Activated T-cell treated with anti-CD3 and anti-CD28 coated beads, Interleukin-2, amount 50 U/mL, for 4 hours (primary cell): ENCODE measurements around the gene CALM1. TPM values are rescaled to one million over a fixed set of nuclear protein-coding genes. Genes with fewer than 3 reads are reported as not detected.

Experiments used
- ATAC-seq, 2 donors: fragments of 200-7000 bp; cut with Tn5 transposase; one replicate each; pipeline ENCODE4 v1.10.0; 2021
- DNase-seq: peaks from one replicate; pipeline ENCODE4 v3.0.0-alpha.2; 2020
- H3K27me3 Mint-ChIP-seq: one replicate; pipeline ENCODE4 v1.8.0; 2021; ENCODE audit warnings: low read depth, mixed read lengths
- H3K36me3 Mint-ChIP-seq: one replicate; pipeline ENCODE4 v1.8.0; 2022; ENCODE audit warnings: mixed read lengths; ENCODE audit not compliant: insufficient read depth
- H3K4me1 Mint-ChIP-seq: one replicate; pipeline ENCODE4 v1.8.0; 2021; ENCODE audit warnings: low read depth, mixed read lengths
- H3K4me3 Mint-ChIP-seq: one replicate; pipeline ENCODE4 v1.8.0; 2021; ENCODE audit warnings: mild to moderate bottlenecking, moderate library complexity, mixed read lengths
- H3K9me3 Mint-ChIP-seq: one replicate; pipeline ENCODE4 v1.8.0; 2021; ENCODE audit warnings: mixed read lengths
- total RNA-seq, 3 donors: library from RNA; stranded (reverse); gene quantifications; one replicate each; pipeline ENCODE4 v1.2.1, GENCODE V29; 2021

The CALM1 gene
- 100 to 1,000 TPM; 406 to 439 (median 417) TPM for total RNA-seq

DNA sequence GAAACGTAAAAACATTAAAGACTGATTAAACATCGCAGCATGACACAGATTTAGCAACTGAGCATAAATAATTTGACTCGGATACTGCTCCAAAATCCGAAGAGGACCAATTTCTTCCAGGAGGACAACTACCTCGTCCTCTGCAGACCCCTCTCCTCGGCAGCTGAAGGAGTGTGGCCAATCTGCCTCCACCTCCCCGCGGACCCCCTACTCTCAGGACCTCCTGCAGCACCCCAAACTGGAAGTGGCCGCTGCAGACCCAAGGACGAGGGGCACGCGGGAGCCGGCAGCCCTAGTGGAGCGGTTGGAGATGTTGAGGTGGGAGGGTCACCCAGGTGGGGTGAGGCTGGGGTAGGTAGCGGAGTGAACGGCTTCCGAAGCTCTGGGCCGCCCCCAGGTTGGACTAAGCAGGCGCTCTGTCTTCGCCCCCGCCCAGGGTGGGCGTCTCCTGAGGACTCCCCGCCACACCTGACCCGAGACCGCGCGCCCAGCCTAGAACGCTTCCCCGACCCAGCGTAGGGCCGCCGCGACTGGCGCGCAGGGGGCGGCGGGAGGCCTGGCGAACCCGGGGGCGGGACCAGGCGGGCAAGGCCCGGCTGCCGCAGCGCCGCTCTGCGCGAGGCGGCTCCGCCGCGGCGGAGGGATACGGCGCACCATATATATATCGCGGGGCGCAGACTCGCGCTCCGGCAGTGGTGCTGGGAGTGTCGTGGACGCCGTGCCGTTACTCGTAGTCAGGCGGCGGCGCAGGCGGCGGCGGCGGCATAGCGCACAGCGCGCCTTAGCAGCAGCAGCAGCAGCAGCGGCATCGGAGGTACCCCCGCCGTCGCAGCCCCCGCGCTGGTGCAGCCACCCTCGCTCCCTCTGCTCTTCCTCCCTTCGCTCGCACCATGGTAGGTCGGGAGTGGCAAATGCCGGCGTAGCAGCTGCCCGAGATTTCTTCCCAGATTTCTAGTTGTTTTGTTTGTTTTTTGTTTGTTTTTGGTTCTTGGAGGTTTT lies at the start of gene CALM1:
Gene CALM1, plus strand, starts transcription at position 689 of the 999 bp plus-strand sequence. Its CDS starts 202 bp downstream, at position 891.
- peaks cover 27% of the 10 kb centered on the region for H3K4me1 Mint-ChIP-seq
- ATAC-seq (peak; percentile 69 to 70), DNase-seq (peak; percentile 96)
- no peaks in the 10 kb centered on the region for H3K9me3 Mint-ChIP-seq
- H3K4me3 Mint-ChIP-seq: peak within 1 kb of the TSS; percentile 96
- no peaks in the 10 kb centered on the region for H3K27me3 Mint-ChIP-seq
- peaks cover 19% of the 10 kb centered on the region for H3K36me3 Mint-ChIP-seq

- Mint-ChIP-seq H3K9me3 (no peaks in the 10 kb centered on the region), H3K27me3 (no peaks in the 10 kb centered on the region), H3K36me3 (no peaks in the 10 kb centered on the region), H3K4me3 (no peak overlapping the region), H3K4me1 (no peaks in the 10 kb centered on the region)
- no peak for DNase-seq
- no peak for ATAC-seq
Measured at GRCh38 chr14:90348270-90348669, 48.6 kb upstream of the CALM1 start.

GRCh38 chr14:90349739-90350138 lies 47.1 kb upstream of the CALM1 start:
- DNase-seq: no peak
- Mint-ChIP-seq H3K9me3 (no peaks in the 10 kb centered on the region), H3K4me1 (no peaks in the 10 kb centered on the region)

DNA sequence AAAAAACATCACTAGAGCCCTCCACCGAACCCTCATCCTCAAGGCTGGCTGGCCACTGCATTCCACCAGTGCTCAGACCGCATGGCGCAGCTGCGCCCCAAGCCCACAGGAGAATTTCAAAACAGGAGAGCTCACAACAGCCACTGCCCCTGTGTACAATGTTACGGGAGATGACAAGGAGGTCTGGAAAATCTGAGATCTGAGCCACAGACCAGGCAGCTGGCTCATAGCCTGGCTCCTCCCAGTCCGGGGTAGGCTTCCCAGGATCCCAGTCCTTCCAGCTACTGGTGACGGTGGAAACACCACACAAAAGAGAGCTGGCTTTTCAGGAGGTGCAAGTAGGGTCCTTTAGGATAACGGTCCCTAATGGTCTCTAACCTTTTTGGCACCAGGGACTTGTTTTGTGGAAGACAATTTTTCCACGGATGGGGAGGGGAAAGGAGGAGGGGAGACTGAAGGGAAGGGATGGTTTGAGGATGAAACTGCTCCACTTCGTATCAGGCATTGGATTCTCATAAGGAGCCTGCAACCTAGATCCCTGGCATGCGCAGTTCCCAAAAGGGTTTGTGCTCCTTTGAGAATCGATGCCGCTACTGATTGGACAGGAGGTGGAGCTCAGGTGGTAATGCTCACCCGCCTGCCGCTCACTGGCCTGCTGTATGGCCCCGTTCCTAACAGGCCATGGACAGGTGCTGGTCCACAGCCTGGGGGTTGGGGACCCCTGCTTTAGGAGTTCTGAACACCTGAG lies 42.1 kb upstream of the CALM1 start:
- no peaks in the 10 kb centered on the region for H3K9me3 Mint-ChIP-seq
- H3K4me1 Mint-ChIP-seq: no peaks in the 10 kb centered on the region
- H3K4me3 Mint-ChIP-seq: no peak overlapping the region
- ATAC-seq (no peak), DNase-seq (no peak)
- H3K27me3 Mint-ChIP-seq: peaks cover 7% of the 10 kb centered on the region
- no peaks in the 10 kb centered on the region for H3K36me3 Mint-ChIP-seq

More at GRCh38 chr14:90349739-90350138, 47.1 kb upstream of the CALM1 start:
- no peaks in the 10 kb centered on the region for H3K27me3 Mint-ChIP-seq
- ATAC-seq: no peak
- no peak overlapping the region for H3K4me3 Mint-ChIP-seq
- no peaks in the 10 kb centered on the region for H3K36me3 Mint-ChIP-seq

DNA sequence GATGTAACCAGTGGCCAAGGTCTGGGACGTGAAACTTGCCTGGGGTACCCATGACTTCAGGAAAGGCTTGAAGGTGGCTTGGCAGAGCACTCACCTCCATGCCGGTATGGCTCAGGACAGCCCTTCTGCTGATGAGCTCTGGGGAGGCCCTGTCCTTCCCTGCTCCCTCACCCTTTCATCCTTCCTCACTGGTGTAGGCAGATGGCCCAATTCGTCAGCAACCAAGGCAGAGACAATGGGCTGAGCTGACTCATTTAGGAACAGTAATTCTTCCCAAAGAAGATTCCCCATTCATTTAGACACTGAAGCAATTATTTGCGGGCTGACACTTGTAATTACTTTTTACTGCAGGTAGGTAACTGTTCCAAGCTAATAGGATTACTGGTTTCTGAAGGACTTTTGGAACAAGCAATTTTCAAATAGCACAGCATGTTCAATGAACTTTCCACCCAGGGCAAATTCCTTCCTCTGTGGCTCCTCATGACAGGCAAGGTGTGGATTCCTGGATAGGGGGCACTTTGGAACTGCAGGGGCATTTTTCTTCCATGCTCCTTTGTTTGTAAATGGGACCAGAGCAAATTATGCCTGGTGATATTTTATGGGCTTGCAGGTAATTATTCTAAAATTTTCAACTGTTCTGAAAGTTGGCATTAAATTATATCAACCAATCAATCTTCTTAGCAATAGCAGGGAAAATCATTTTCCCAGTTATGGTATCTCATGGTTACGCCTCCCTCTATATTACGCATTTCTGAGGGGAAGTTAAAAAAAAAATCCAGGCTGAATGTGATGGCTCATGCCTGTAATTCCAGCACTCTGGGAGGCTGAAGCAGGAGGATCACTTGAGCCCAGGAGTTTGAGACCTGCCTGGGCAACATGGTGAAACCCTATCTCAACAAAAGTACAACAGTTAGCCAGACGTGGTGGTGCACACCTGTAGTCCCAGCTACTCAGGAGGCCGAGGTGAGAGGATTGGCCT lies 41.0 kb upstream of the CALM1 start:
- no peak for DNase-seq
- Mint-ChIP-seq H3K36me3 (no peaks in the 10 kb centered on the region), H3K4me3 (no peak overlapping the region), H3K4me1 (no peaks in the 10 kb centered on the region), H3K9me3 (no peaks in the 10 kb centered on the region), H3K27me3 (peaks cover 12% of the 10 kb centered on the region)
- ATAC-seq: no peak

DNA sequence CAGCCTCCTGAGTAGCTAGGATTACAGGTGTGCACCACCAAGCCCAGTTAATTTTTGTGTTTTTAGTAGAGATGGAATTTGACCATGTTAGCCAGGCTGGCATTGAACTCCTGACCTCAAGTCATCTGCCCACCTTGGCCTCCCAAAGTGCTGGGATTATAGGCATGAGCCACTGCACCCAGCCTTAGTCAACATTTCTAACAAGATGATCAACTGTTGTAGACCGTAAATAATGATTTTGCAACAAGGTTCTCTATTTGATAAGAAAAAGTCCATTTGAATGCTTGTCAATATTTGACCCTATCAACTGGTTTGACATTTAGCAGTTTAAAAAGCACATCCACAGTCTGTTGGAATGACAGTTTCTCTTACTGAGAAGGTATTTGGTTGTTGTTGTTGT lies 39.9 kb upstream of the CALM1 start:
- Mint-ChIP-seq H3K27me3 (peaks cover 12% of the 10 kb centered on the region), H3K4me1 (no peaks in the 10 kb centered on the region), H3K9me3 (no peaks in the 10 kb centered on the region), H3K36me3 (no peaks in the 10 kb centered on the region), H3K4me3 (no peak overlapping the region)
- ATAC-seq (no peak), DNase-seq (no peak)

DNA sequence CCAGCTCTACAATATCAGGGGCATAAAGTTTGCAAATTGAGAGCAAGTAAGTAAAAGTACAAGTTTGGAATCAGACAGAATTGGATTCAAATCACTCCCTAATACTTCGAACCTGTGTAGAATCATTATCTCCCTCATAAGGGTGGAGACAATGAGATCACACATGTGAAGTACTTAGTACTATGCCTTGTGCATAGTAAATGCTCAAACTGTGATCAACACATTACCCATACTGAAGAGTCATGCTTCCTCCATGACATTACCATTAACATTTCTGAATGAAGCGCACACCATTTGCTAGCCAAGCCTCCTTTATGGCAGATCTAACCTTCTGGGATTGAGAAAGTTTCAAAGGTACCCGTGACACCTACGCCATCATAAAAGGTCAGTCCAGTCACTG lies 38.5 kb upstream of the CALM1 start:
- DNase-seq (no peak), ATAC-seq (no peak)
- no peaks in the 10 kb centered on the region for H3K36me3 Mint-ChIP-seq
- H3K4me3 Mint-ChIP-seq: no peak overlapping the region
- peaks cover 12% of the 10 kb centered on the region for H3K27me3 Mint-ChIP-seq
- H3K4me1 Mint-ChIP-seq: no peaks in the 10 kb centered on the region
- H3K9me3 Mint-ChIP-seq: no peaks in the 10 kb centered on the region

- no peaks in the 10 kb centered on the region for H3K9me3 Mint-ChIP-seq
Measured at GRCh38 chr14:90361865-90362557, 34.8 kb upstream of the CALM1 start.

DNA sequence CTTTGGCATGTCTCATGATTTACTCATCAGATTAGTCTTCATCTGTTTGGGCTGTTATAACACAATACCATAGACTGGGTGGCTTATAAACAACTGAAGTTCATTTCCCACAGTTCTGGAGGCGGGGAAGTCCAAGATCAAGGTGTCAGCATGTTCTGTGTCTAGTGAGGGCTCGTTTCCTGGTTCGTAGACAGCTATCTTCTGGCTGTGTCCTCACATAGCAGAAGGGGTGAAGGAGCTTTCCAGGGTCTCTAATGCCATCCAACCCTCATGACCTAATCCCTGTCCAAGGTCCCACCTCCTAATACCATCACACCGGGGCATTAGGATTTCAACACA lies 34.3 kb upstream of the CALM1 start:
- Mint-ChIP-seq H3K36me3 (no peaks in the 10 kb centered on the region), H3K4me3 (no peak overlapping the region), H3K9me3 (no peaks in the 10 kb centered on the region), H3K27me3 (peaks cover 7% of the 10 kb centered on the region), H3K4me1 (no peaks in the 10 kb centered on the region)
- ATAC-seq: no peak
- DNase-seq: no peak

More at GRCh38 chr14:90361865-90362557, 34.8 kb upstream of the CALM1 start:
- no peaks in the 10 kb centered on the region for H3K36me3 Mint-ChIP-seq
- H3K4me1 Mint-ChIP-seq: no peaks in the 10 kb centered on the region
- peaks cover 7% of the 10 kb centered on the region for H3K27me3 Mint-ChIP-seq
- DNase-seq (no peak), ATAC-seq (no peak)
- H3K4me3 Mint-ChIP-seq: no peak overlapping the region

DNA sequence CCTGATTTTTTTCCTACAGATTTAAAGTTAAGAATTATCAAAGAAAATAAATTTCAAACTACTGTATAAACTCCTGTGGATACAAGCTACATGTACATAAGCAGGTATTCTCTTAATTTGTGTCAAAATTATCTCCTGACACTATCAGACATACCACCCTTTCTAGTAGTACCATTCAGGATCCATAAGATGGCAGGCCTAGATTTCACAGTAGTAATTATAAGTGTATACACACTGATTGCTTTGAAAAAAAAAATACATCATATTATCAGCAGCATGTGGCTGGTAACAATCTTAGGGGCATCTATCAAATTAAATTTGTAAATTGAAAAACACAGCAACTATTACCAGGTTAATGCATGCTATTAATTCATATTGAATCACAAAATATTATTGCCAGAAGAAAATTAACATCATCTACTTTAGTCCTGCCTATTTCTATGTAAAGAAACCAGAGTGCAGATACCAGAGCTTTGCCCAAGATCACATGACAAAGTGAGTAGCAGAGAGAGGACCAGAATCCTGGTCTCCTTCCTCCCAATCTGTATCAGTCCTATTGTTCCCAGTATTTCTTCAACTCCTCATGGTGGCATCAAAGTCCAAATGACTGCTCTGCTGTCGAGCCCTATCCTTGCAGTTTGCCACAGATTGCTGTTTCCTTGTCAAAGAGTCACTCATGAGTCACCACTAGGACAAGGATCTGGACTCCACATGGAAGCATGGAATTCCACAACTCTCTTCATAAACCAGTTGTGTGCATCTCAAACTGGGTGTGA lies 27.7 kb upstream of the CALM1 start:
- DNase-seq: no peak
- Mint-ChIP-seq H3K9me3 (no peaks in the 10 kb centered on the region), H3K4me3 (no peak overlapping the region), H3K36me3 (no peaks in the 10 kb centered on the region), H3K27me3 (no peaks in the 10 kb centered on the region), H3K4me1 (no peaks in the 10 kb centered on the region)
- peak in 1 of 2 donors; percentile 69 for ATAC-seq

- DNase-seq (no peak), ATAC-seq (no peak)
- Mint-ChIP-seq H3K9me3 (no peaks in the 10 kb centered on the region), H3K4me1 (no peaks in the 10 kb centered on the region), H3K36me3 (no peaks in the 10 kb centered on the region), H3K4me3 (no peak overlapping the region), H3K27me3 (no peaks in the 10 kb centered on the region)
Measured at GRCh38 chr14:90373887-90374286, 22.9 kb upstream of the CALM1 start.

GRCh38 chr14:90374813-90375212 lies 22.0 kb upstream of the CALM1 start:
- ATAC-seq: no peak
- DNase-seq: no peak
- H3K4me1 Mint-ChIP-seq: no peaks in the 10 kb centered on the region
- no peaks in the 10 kb centered on the region for H3K27me3 Mint-ChIP-seq
- H3K9me3 Mint-ChIP-seq: no peaks in the 10 kb centered on the region
- H3K4me3 Mint-ChIP-seq: no peak overlapping the region
- no peaks in the 10 kb centered on the region for H3K36me3 Mint-ChIP-seq

DNA sequence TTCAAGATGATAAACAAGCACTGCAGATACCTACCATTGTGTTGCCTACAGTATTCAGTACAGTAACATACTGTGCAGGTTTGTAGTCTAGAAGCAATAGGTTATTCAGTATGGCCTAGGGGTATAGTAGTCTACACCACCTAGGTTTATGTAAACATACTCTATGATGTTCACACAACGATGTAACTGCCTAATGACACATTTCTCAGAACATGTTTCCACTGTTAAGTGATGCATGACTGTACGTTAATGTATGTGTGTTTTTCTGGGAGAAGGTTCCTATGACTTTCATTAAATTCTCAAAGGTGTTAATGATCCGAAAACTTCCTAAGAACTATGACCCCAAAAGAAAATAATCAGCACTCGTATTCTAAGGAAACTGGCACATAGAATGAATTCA lies 20.9 kb upstream of the CALM1 start:
- Mint-ChIP-seq H3K9me3 (no peaks in the 10 kb centered on the region), H3K36me3 (no peaks in the 10 kb centered on the region), H3K4me1 (peaks cover 3% of the 10 kb centered on the region), H3K27me3 (no peaks in the 10 kb centered on the region), H3K4me3 (no peak overlapping the region)
- ATAC-seq (no peak), DNase-seq (no peak)
